LHCN-M2 (cell line): ENCODE results near the gene FCRL3. TPM values are rescaled to one million over a fixed set of nuclear protein-coding genes. Genes with fewer than 3 reads are reported as not detected.

ENCODE experiments used
- DNase-seq: peaks from one replicate; pipeline ENCODE4 v3.0.0-alpha.2; 2012; ENCODE audit warnings: low read depth
- total RNA-seq: library from RNA; depleted of rRNA; stranded (reverse); fragments of >200 nt; gene quantifications from 2 replicates; pipeline ENCODE4 v1.2.3, GENCODE V29; 2014; rRNA removed

The FCRL3 gene
- total RNA-seq, 1 experiment from 2014 or later = not detected

- DNase-seq = peak; percentile 9
Measured at GRCh38 chr1:157691285-157691920, 9.2 kb downstream of the FCRL3 start.

DNA sequence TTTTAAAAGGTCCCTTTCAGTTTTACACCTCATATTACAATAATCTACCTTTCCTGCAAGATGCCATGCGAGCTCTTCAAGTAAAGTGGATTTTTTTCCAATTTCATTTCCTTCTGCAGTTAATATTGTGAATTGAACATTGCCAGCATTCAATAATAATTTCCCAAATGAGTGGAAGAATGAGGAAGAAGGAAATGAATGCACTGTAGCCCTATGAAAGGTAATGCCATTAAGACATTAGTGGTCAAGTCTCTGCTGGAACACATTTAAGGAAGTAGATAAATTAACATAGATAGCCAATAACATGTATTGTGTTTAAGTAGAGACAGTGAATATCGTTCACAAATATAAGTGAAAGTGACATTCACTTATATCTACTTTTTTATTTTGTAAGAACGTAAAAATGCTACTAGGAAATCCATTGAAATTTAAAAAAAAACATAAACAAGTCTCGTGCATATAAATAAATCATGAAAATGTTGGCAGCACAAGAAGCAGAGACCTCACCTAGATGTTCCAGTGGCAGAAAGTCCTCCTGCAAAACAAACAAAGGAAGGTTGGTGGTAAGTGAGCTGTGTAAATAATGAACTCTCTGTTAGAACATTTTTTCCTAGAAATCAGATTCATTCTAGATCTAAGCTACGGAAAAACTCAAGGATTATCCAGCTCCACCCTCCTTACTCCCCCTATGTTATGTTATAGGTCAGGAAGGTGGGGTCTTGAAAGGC is 17.7 kb downstream of the FCRL3 start:
- DNase-seq = no peak

DNA sequence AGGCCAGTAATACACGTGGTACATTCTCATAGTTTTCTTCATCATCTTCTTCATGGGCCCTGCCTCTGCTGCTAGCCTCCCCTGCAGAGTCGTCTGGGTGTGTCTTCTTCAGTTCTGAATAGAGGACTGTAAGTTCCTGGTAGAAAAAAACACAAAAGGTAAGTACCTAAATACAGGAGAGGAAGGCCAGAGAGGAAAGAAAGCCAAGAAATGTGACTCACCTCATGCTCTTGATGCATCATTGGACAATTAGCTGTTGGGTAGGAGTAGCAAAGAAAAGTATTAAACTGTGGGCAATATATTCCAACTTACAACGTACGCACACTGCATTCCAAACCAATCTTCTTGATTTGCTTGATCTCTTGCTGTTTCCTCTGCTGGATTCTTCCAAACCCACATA is 21.8 kb downstream of the FCRL3 start:
- DNase-seq = no peak

DNA sequence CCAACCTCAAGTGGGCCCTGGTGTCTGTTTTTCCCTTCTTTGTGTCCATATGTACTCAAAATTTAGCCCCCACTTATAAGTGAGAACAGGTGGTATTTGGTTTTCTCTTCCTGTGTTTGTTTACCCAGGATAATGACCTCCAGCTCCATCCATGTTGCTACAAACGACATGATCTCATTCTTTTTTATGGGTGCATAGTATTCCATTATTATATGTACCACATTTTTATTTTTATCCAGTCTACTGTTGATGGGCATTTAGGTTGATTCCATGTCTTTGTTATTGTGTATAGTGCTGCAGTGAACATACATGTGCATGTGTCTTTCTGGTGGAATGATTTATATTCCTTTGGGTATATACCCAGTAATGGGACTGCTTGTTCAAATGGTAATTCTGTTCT is 27.6 kb downstream of the FCRL3 start:
- DNase-seq = no peak

DNA sequence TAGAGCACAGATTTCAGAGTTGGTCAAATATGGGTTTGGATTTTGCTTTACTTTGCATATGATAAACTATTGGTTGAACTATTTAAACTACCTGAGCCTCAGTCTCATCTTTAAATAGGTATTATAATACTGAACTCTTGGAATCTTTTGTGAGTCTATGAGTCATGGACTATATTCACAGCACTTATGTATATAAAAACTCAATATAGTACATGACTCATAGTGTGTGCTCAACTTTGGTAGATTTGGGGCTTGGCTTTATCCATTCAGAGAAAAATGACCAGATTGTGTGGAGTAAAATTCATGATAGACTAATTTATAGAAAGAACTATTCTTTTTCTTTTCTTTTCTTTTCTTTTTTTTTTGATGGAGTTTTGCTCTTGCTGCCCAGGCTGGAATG is 28.7 kb downstream of the FCRL3 start:
- DNase-seq = no peak

- DNase-seq = no peak
Measured at GRCh38 chr1:157659576-157660247, 40.9 kb downstream of the FCRL3 start.

- DNase-seq = no peak
Measured at GRCh38 chr1:157658571-157658970, 42.0 kb downstream of the FCRL3 start.

GRCh38 chr1:157653494-157653873 is 47.1 kb downstream of the FCRL3 start:
- no peak for DNase-seq

DNA sequence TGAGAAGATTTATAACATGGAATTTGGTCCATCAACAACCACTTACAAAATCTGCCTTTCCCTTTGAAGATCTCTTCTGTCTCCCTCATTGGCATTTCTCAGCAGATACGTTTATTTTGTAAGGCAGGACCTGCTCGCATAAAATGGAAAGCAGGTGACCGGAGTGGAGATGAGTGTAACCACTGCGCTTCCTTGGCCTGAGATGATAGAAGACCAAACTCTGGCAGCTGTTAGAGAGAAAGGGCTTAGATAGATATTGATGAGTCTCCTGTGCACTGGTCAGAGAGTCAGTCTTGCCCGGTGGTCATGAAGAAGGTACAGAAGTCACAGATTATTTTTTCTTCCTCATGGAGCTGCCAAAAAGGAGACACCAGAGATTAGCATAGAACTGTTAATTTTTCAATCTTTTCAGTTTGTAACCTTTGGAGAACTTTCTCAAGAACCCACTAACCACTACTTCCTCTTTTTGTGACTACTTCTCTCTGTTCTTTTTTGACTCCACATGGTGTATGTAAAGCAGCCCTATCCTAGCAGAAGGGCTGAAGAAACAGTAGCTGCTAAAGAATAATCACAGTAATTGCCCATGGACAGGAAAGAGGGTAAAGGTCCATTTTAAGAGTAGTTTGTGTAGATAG is 47.6 kb downstream of the FCRL3 start:
- DNase-seq = no peak

- no peak for DNase-seq
Measured at GRCh38 chr1:157648317-157648716, 52.3 kb downstream of the FCRL3 start.

GRCh38 chr1:157646144-157646543 is 54.4 kb downstream of the FCRL3 start:
- no peak for DNase-seq

GRCh38 chr1:157641177-157641576 is 59.4 kb downstream of the FCRL3 start:
- DNase-seq = no peak

DNA sequence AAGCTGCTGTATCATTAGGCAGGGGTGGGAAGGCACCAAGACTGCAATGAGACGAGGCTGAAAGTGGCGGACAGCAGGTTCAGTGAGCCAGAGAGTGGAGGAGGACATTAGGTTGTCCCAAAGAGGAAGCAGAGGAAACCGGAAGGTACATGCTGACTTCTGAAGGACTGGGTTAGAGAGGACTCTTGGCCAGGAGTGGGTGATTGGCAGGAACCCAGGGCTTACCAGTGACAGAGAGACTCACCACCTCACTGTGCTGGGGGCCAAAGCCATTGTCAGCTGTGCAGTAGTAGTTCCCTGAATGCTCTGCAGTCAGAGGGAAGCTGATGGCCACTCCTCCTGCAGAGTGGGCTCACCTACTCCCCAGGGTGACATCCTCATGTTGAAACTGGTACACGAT is 60.8 kb downstream of the FCRL3 start:
- DNase-seq = no peak

GRCh38 chr1:157628773-157629172 is 71.8 kb downstream of the FCRL3 start:
- DNase-seq = no peak

Other genes with a start within 250 kb of the FCRL3 start
- not detected in 2 replicates for gene FCRL5, start 148.3 kb downstream of the FCRL3 start, total RNA-seq
- gene FCRL4, start 102.7 kb downstream of the FCRL3 start, total RNA-seq = not detected in 2 replicates
- not detected in 2 replicates for gene FCRL2, start 76.4 kb upstream of the FCRL3 start, total RNA-seq
- not detected in 2 replicates for gene FCRL1, start 119.4 kb upstream of the FCRL3 start, total RNA-seq
- not detected in 2 replicates for gene CD5L, start 141.0 kb upstream of the FCRL3 start, total RNA-seq